GM12878 (cell line): Measurements from ENCODE around the gene PGF. TPM values are rescaled to one million over a fixed set of nuclear protein-coding genes. Genes with fewer than 3 reads are reported as not detected.

Source experiments
- ATAC-seq: fragments of 200-7000 bp; cut with Tn5 transposase; 3 replicates; pipeline ENCODE4 v1.9.1; 2020; ENCODE audit warnings: mild to moderate bottlenecking, moderate library complexity
- BruUV-seq: library from RNA; stranded (reverse); fragments of 400-500 nt; replicated peaks from 2 replicates; lab custom pipeline; 2021; lab: Mats Ljungman, UMichigan
- CTCF ChIA-PET: fragments of 300-600 bp; sonication (Branson Sonifier 250); formaldehyde crosslinking; extraction: SDS; loops from one replicate; lab custom pipeline; 2021; ENCODE audit warnings: inconsistent platforms; lab: Yijun Ruan, JAX
- POLR2A ChIA-PET: fragments of 350-600 bp; formaldehyde crosslinking; extraction: SDS; loops from one replicate; lab custom pipeline; 2021; ENCODE audit warnings: inconsistent platforms; lab: Charles Lee
- RAD21 ChIA-PET: fragments of 300-600 bp; sonication (Branson Sonifier 250); formaldehyde crosslinking; loops from one replicate; lab custom pipeline; 2023; ENCODE audit warnings: antibody characterized with exemption; ENCODE audit not compliant: unreplicated experiment; lab: Charles Lee
- SMC1A ChIA-PET: fragments of 300-600 bp; sonication (Branson Sonifier 250); formaldehyde crosslinking; loops from one replicate; lab custom pipeline; 2023; ENCODE audit not compliant: unreplicated experiment, uncharacterized antibody; lab: Charles Lee
- DNase-seq: peaks from one replicate; pipeline ENCODE4 v3.0.0-alpha.2; 2011; ENCODE audit warnings: low read depth, low spot score
- FAIRE-seq: peaks from 3 replicates; lab custom pipeline; 2011; peaks lifted over from hg19 to GRCh38; lab: Jason Lieb, UNC
- H2AFZ ChIP-seq: 2 replicates; pipeline ENCODE4 v1.6.0; 2011; ENCODE audit warnings: low read depth, low read length, control low read depth; ENCODE audit not compliant: control insufficient read depth
- H3K27ac ChIP-seq: 2 replicates; pipeline ENCODE4 v1.5.1; 2011; ENCODE audit warnings: control low read depth; ENCODE audit not compliant: control insufficient read depth, insufficient read depth
- H3K27me3 ChIP-seq, 2 experiments: replicated peaks in 1 of 2; 2 replicates each; pipeline versions ENCODE4 v1.6.0 to v1.6.1; 2011; ENCODE audit warnings: low read length in 1 of 2; ENCODE audit not compliant: control insufficient read depth in 2 of 2, insufficient read depth in 2 of 2
- H3K36me3 ChIP-seq, 2 experiments: 2 replicates each; pipeline ENCODE4 v1.5.1; 2011; ENCODE audit warnings: low read length in 1 of 2; ENCODE audit not compliant: control insufficient read depth in 2 of 2, insufficient read depth in 2 of 2
- H3K4me1 ChIP-seq: 2 replicates; pipeline ENCODE4 v1.6.1; 2011; ENCODE audit warnings: mild to moderate bottlenecking, low read length, moderate library complexity, mixed read lengths; ENCODE audit not compliant: control insufficient read depth, insufficient read depth
- H3K4me2 ChIP-seq: 2 replicates; pipeline ENCODE4 v1.6.0; 2011; ENCODE audit warnings: control low read depth; ENCODE audit not compliant: control insufficient read depth, insufficient read depth
- H3K4me3 ChIP-seq: fragments of 200-600 bp; sonication (generic); 2 replicates; pipeline ENCODE4 v1.5.1; 2016
- H3K79me2 ChIP-seq: 2 replicates; pipeline ENCODE4 v1.6.0; 2011; ENCODE audit warnings: low read length; ENCODE audit not compliant: control insufficient read depth, insufficient read depth
- H3K9ac ChIP-seq: 2 replicates; pipeline ENCODE4 v1.8.0; 2011; ENCODE audit warnings: low read length, control low read depth, mixed read lengths; ENCODE audit not compliant: control insufficient read depth, insufficient read depth
- H3K9me3 ChIP-seq: replicated peaks from 3 replicates; pipeline ENCODE4 v1.5.1; 2011; ENCODE audit warnings: mild to moderate bottlenecking, low read length; ENCODE audit not compliant: control insufficient read depth, insufficient read depth
- H4K20me1 ChIP-seq: 2 replicates; pipeline ENCODE4 v1.6.0; 2011; ENCODE audit not compliant: control insufficient read depth, insufficient read depth
- BRCA1 ChIP-seq: IDR thresholded peaks from 2 replicates; pipeline ENCODE4 v1.6.1; 2011; ENCODE audit warnings: low read depth, low read length, improper control_type of control experiment
- FOXM1 ChIP-seq: IDR thresholded peaks from 2 replicates; pipeline ENCODE4 v1.6.1; 2012; ENCODE audit warnings: low read depth, mild to moderate bottlenecking, inconsistent platforms, low read length, moderate library complexity
- JUND ChIP-seq: IDR thresholded peaks from 2 replicates; pipeline ENCODE4 v1.6.1; 2012; ENCODE audit warnings: low read depth, mild to moderate bottlenecking, low read length, improper control_type of control experiment, moderate library complexity
- KLF5 ChIP-seq: fragments of 450-650 bp; IDR thresholded peaks from 2 replicates; pipeline ENCODE4 v1.6.1; 2014; ENCODE audit warnings: mild to moderate bottlenecking; ENCODE audit not compliant: partially characterized antibody
- MYC ChIP-seq: IDR thresholded peaks from 2 replicates; pipeline ENCODE4 v1.6.1; 2011; ENCODE audit warnings: mild to moderate bottlenecking, low read length, moderate library complexity, inconsistent platforms; ENCODE audit not compliant: insufficient read depth, insufficient replicate concordance, insufficient read length, severe bottlenecking
- RFX5 ChIP-seq: IDR thresholded peaks from 2 replicates; pipeline ENCODE4 v1.6.1; 2011; ENCODE audit warnings: low read depth, low read length, improper control_type of control experiment
- SPI1 ChIP-seq: IDR thresholded peaks from 2 replicates; pipeline ENCODE4 v1.6.1; 2011; ENCODE audit warnings: low read depth, mild to moderate bottlenecking, low read length, moderate library complexity, borderline replicate concordance; ENCODE audit not compliant: insufficient read depth
- SREBF2 ChIP-seq: IDR thresholded peaks from 2 replicates; pipeline ENCODE4 v1.6.1; 2012; ENCODE audit warnings: mild to moderate bottlenecking, low read length
- ZSCAN29 ChIP-seq: fragments of 450-650 bp; IDR thresholded peaks from 2 replicates; pipeline ENCODE4 v1.6.1; 2017; ENCODE audit warnings: mild to moderate bottlenecking, moderate library complexity
- WGBS: methylation state at CpG from one replicate; pipeline ENCODE4 v1.1.6; 2016; ENCODE audit warnings: low lambda C conversion rate; ENCODE audit not compliant: insufficient replicate concordance, insufficient coverage; ENCODE audit errors: missing lambda C conversion rate; 5-methylcytosine and 5-hydroxymethylcytosine counted together
- in situ Hi-C: fragments of 300-500 bp; cut with MboI; formaldehyde crosslinking; loops from 9 replicates; pipeline ENCODE4 v1.14.3; 2018; ENCODE audit warnings: mixed read lengths
- intact Hi-C: fragments of 100-400 bp; cut with micrococcal nuclease; formaldehyde crosslinking; loops from one replicate; pipeline ENCODE4 v1.14.2; 2022; ENCODE audit not compliant: unreplicated experiment
- polyA plus RNA-seq, 11 experiments: library from polyadenylated mRNA; depleted of rRNA in 4 of 11; unstranded in 6 of 11; stranded (reverse) in 5 of 11; fragments of >200 nt; fragmentation: Nextera tagmentation in 4 of 11; fragmentation: Illumina TruSeq in 1 of 11; extraction: Ambion mirVana in 4 of 11; extraction: Trizol in 1 of 11; gene quantifications; 1 replicate in 1 of 11; 2 replicates in 10 of 11; pipeline versions ENCODE4 v1.2.1 to v1.2.3, GENCODE V29; 2011 to 2016; ENCODE audit warnings: inconsistent platforms in 2 of 11, missing spikeins in 2 of 11, low read depth in 1 of 11
- total RNA-seq, 4 experiments: library from RNA; depleted of rRNA in 3 of 4; stranded (reverse); fragments of >200 nt in 3 of 4; fragmentation: Illumina TruSeq in 1 of 4; extraction: Trizol in 1 of 4; gene quantifications; 2 replicates each; pipeline versions ENCODE4 v1.2.1 to v1.2.3, GENCODE V29; 2013 to 2021
- TF ChIP-seq, protein P1 (sequence below): fragments of 450-650 bp; IDR thresholded peaks from 2 replicates; pipeline ENCODE4 v1.6.1; 2017; ENCODE audit warnings: mild to moderate bottlenecking, moderate library complexity
- TF ChIP-seq, protein P2 (sequence below): IDR thresholded peaks from 2 replicates; pipeline ENCODE4 v1.6.1; 2011; ENCODE audit warnings: low read depth, mild to moderate bottlenecking, low read length, moderate library complexity, borderline replicate concordance; ENCODE audit errors: extremely low read depth

Gene PGF
- total and polyA plus RNA-seq, 10 of the 15 experiments (the other 5 are each of a cell fraction or from before 2014, with no cell fraction given): 0.11 to 5.5 (median 0.63) TPM

DNA sequence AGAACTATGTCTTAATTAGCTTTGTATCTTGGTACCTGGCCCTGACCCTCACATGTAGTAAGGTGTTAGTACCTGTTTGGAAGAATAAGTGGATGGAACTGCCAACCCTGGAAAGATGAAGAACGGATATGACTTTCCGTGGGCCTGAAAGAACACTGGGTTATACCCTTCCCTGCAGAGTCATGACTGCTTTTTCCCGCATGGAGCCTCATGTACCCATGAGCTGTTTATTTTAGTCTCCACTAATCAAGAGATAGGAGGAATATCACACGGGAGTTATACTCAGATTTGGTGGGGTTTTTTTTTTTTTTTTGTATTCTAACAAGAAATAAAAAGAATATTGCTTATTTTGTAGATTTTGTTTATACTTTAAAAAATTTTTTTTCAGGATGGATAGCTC, 57.8 kb downstream of the PGF start (continued):
- TF ChIP-seq, protein P1, sequence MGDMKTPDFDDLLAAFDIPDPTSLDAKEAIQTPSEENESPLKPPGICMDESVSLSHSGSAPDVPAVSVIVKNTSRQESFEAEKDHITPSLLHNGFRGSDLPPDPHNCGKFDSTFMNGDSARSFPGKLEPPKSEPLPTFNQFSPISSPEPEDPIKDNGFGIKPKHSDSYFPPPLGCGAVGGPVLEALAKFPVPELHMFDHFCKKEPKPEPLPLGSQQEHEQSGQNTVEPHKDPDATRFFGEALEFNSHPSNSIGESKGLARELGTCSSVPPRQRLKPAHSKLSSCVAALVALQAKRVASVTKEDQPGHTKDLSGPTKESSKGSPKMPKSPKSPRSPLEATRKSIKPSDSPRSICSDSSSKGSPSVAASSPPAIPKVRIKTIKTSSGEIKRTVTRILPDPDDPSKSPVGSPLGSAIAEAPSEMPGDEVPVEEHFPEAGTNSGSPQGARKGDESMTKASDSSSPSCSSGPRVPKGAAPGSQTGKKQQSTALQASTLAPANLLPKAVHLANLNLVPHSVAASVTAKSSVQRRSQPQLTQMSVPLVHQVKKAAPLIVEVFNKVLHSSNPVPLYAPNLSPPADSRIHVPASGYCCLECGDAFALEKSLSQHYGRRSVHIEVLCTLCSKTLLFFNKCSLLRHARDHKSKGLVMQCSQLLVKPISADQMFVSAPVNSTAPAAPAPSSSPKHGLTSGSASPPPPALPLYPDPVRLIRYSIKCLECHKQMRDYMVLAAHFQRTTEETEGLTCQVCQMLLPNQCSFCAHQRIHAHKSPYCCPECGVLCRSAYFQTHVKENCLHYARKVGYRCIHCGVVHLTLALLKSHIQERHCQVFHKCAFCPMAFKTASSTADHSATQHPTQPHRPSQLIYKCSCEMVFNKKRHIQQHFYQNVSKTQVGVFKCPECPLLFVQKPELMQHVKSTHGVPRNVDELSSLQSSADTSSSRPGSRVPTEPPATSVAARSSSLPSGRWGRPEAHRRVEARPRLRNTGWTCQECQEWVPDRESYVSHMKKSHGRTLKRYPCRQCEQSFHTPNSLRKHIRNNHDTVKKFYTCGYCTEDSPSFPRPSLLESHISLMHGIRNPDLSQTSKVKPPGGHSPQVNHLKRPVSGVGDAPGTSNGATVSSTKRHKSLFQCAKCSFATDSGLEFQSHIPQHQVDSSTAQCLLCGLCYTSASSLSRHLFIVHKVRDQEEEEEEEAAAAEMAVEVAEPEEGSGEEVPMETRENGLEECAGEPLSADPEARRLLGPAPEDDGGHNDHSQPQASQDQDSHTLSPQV: no peak

DNA sequence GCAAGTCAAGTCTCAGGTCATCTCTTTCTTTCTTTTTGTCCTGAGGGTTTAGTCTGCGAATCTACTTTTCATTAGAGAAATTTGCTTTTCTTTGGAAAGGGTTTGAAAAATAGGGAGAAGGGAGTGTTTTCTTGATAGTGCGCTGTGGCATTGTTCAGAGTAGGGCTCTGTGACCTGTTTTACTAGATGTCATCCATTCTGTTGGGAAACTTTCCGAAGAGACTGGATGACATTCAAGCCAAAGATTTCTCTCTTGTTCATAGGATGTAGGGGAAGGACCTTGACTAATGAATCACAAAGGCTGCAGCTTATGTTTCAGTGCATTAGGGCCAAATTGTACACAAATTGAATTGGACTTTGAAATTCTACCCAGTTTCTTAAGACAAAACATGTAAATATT, 59.0 kb downstream of the PGF start:
- POLR2A ChIA-PET: no interaction called here
- no TSS peak for BruUV-seq
- Histone ChIP-seq H3K4me2 (no peak overlapping the region), H2AFZ (no peak overlapping the region), H3K4me1 (peaks cover 35% of the 10 kb centered on the region), H3K79me2 (no peaks in the 10 kb centered on the region), H4K20me1 (no peaks in the 10 kb centered on the region), H3K27me3 (no peaks in the 10 kb centered on the region), H3K9me3 (no peaks in the 10 kb centered on the region), H3K27ac (no peak overlapping the region), H3K4me3 (no peak overlapping the region), H3K36me3 (peaks cover 32 to 68% of the 10 kb centered on the region in 2 experiments), H3K9ac (no peak overlapping the region)
- TF ChIP-seq SREBF2: no peak
- no peak for TF ChIP-seq SPI1
- TF ChIP-seq MYC: no peak
- no peak for TF ChIP-seq RFX5
- no peak for TF ChIP-seq FOXM1
- no peak for TF ChIP-seq KLF5
- no peak for TF ChIP-seq ZSCAN29
- no peak for TF ChIP-seq JUND
- TF ChIP-seq BRCA1: no peak
- TF ChIP-seq, protein P2, sequence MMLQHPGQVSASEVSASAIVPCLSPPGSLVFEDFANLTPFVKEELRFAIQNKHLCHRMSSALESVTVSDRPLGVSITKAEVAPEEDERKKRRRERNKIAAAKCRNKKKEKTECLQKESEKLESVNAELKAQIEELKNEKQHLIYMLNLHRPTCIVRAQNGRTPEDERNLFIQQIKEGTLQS: no peak
- 100% methylated on average over 3 of the region's 3 CpGs for WGBS
- SMC1A ChIA-PET: interaction anchor here (1.0 to 1.1 kb wide), 2 partner anchors 8 to 38 kb away, joined by 3 to 5 read pairs; no protein-coding TSS in a partner anchor
- FAIRE-seq: no peak
- DNase-seq: no peak
- no peak for ATAC-seq
- CTCF ChIA-PET: interaction anchor here (1.0 to 26.0 kb wide), 3 partner anchors 9 to 38 kb away, joined by 3 to 552 read pairs (median 67); no protein-coding TSS in a partner anchor
- intact Hi-C loops (no loop called here), in situ Hi-C loops (no loop called here)
- RAD21 ChIA-PET: interaction anchor here (0.7 kb wide), 1 partner anchor 35 kb away, joined by 3 read pairs; no protein-coding TSS in a partner anchor
